AG10803 (cell line): ENCODE results near the gene CYP26B1.
"Not testable (repeated sequence)": the region's sequence is repeated elsewhere in the genome, so short reads cannot be mapped to it uniquely, and the experiment has no call there.

Source experiments
- DNase-seq: peaks from one replicate; pipeline ENCODE4 v3.0.0; 2010; ENCODE audit warnings: low read depth
- H3K4me3 ChIP-seq: 2 replicates; pipeline ENCODE4 v1.5.1; 2011; ENCODE audit warnings: mild to moderate bottlenecking, low read length, control low read depth
- CTCF ChIP-seq: conservative IDR thresholded peaks from 2 replicates; pipeline ENCODE4 v1.5.1; 2011; ENCODE audit warnings: mild to moderate bottlenecking, low read length, control low read depth, inconsistent platforms

Gene CYP26B1

GRCh38 chr2:72089028-72089427 is 58.6 kb downstream of the CYP26B1 start:
- DNase-seq = no peak
- no peak overlapping the region for H3K4me3 ChIP-seq
- TF ChIP-seq CTCF = no peak

GRCh38 chr2:72086871-72087633 is 60.6 kb downstream of the CYP26B1 start:
- not testable (repeated sequence) for DNase-seq, H3K4me3 ChIP-seq

GRCh38 chr2:72085513-72085912 is 62.1 kb downstream of the CYP26B1 start:
- no peak overlapping the region for H3K4me3 ChIP-seq
- no peak for DNase-seq
- no peak for TF ChIP-seq CTCF

- no peak overlapping the region for H3K4me3 ChIP-seq
- DNase-seq = no peak
- no peak for TF ChIP-seq CTCF
Measured at GRCh38 chr2:72085036-72085435, 62.6 kb downstream of the CYP26B1 start.

- no peak overlapping the region for H3K4me3 ChIP-seq
- DNase-seq = peak; percentile 6
- TF ChIP-seq CTCF = no peak
Measured at GRCh38 chr2:72084584-72084976, 63.1 kb downstream of the CYP26B1 start.

GRCh38 chr2:72083751-72084583 is 63.7 kb downstream of the CYP26B1 start:
- DNase-seq = no peak
- no peak for TF ChIP-seq CTCF
- H3K4me3 ChIP-seq = no peak overlapping the region

- no peak overlapping the region for H3K4me3 ChIP-seq
- no peak for TF ChIP-seq CTCF
- no peak for DNase-seq
Measured at GRCh38 chr2:72082887-72083286, 64.8 kb downstream of the CYP26B1 start.
